GM12864 (cell line): Measurements from ENCODE around the gene SLC2A2.

Experiments
- DNase-seq: peaks from one replicate; pipeline ENCODE4 v3.0.0-alpha.2; 2011; ENCODE audit warnings: low read depth
- H3K4me3 ChIP-seq: 2 replicates; pipeline ENCODE4 v1.5.1; 2011; ENCODE audit warnings: mild to moderate bottlenecking, low read depth, low read length, control low read depth
- TF ChIP-seq, protein P1 (sequence below): IDR thresholded peaks from 2 replicates; pipeline ENCODE4 v1.5.1; 2011; ENCODE audit warnings: low read depth, mild to moderate bottlenecking, moderate library complexity, low read length, control low read depth, inconsistent platforms; ENCODE audit errors: missing control alignments

The SLC2A2 gene

GRCh38 chr3:171059978-171060377 lies 33.5 kb upstream of the SLC2A2 start:
- no peak overlapping the region for H3K4me3 ChIP-seq
- DNase-seq = no peak
- TF ChIP-seq, protein P1, sequence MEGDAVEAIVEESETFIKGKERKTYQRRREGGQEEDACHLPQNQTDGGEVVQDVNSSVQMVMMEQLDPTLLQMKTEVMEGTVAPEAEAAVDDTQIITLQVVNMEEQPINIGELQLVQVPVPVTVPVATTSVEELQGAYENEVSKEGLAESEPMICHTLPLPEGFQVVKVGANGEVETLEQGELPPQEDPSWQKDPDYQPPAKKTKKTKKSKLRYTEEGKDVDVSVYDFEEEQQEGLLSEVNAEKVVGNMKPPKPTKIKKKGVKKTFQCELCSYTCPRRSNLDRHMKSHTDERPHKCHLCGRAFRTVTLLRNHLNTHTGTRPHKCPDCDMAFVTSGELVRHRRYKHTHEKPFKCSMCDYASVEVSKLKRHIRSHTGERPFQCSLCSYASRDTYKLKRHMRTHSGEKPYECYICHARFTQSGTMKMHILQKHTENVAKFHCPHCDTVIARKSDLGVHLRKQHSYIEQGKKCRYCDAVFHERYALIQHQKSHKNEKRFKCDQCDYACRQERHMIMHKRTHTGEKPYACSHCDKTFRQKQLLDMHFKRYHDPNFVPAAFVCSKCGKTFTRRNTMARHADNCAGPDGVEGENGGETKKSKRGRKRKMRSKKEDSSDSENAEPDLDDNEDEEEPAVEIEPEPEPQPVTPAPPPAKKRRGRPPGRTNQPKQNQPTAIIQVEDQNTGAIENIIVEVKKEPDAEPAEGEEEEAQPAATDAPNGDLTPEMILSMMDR = no peak

- no peak overlapping the region for H3K4me3 ChIP-seq
- no peak for DNase-seq
- TF ChIP-seq, protein P1 = no peak
These were observed 32.5 kb upstream of the SLC2A2 start for GRCh38 chr3:171058873-171059603.

GRCh38 chr3:171058058-171058457 lies 31.5 kb upstream of the SLC2A2 start:
- TF ChIP-seq, protein P1 = no peak
- DNase-seq = no peak
- H3K4me3 ChIP-seq = no peak overlapping the region

DNA sequence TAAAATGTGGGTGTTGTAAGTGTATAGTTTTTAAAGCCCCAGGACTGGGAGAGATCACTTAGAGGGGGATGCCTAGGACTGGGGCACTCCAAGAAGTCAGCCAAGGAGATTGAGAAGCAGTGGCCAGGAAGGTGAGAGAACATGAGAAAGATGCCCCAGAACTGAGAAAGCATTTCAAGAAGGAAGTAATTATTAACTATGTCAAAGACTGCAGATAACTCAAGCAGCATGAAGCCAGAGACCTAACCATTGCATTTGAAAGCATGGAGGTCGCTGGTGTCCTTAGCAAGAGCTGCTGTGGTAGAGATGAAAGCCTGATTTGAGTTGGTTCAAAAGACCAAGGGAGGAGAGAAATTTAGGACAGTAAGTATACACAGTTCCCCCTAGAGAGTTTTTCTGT lies 30.6 kb upstream of the SLC2A2 start:
- DNase-seq = no peak
- TF ChIP-seq, protein P1 = no peak
- no peak overlapping the region for H3K4me3 ChIP-seq

- H3K4me3 ChIP-seq = no peak overlapping the region
- TF ChIP-seq, protein P1 = no peak
- no peak for DNase-seq
These were observed 30.0 kb upstream of the SLC2A2 start for GRCh38 chr3:171056528-171056927.

- H3K4me3 ChIP-seq = no peak overlapping the region
- TF ChIP-seq, protein P1 = no peak
- no peak for DNase-seq
These were observed 29.0 kb upstream of the SLC2A2 start for GRCh38 chr3:171055336-171056178.
